HG03280 (cell line): ENCODE measurements around the gene NOC4L.
A peak's percentile ranks its signal among the peaks of the same experiment; 100 is the strongest.
"Not testable (repeated sequence)": the region's sequence is repeated elsewhere in the genome, so short reads cannot be mapped to it uniquely, and the experiment has no call there.

Experiments used
- ATAC-seq: cut with Tn5 transposase; IDR thresholded peaks from one replicate; pipeline ENCODE4 v1.9.1; 2021; ENCODE audit warnings: mild to moderate bottlenecking, moderate library complexity; ENCODE audit not compliant: unreplicated experiment

NOC4L gene

GRCh38 chr12:132144115-132144809 lies at the start of gene NOC4L, which contains the start of gene DDX51:
TSS of gene NOC4L (plus strand) at chr12:132144457. CDS start at chr12:132144489, 32 bp downstream.
TSS of gene DDX51 (minus strand) at chr12:132144319. CDS start at chr12:132144296, 23 bp downstream.
- ATAC-seq: peak; percentile 87

- no peak for ATAC-seq
Observed at GRCh38 chr12:132095520-132096409, 48.5 kb upstream of the NOC4L start.

GRCh38 chr12:132099739-132100138 lies 44.5 kb upstream of the NOC4L start:
- no peak for ATAC-seq

GRCh38 chr12:132100306-132101065 lies 43.8 kb upstream of the NOC4L start:
- ATAC-seq: no peak

- no peak for ATAC-seq
Observed at GRCh38 chr12:132102297-132102696, 42.0 kb upstream of the NOC4L start.

DNA sequence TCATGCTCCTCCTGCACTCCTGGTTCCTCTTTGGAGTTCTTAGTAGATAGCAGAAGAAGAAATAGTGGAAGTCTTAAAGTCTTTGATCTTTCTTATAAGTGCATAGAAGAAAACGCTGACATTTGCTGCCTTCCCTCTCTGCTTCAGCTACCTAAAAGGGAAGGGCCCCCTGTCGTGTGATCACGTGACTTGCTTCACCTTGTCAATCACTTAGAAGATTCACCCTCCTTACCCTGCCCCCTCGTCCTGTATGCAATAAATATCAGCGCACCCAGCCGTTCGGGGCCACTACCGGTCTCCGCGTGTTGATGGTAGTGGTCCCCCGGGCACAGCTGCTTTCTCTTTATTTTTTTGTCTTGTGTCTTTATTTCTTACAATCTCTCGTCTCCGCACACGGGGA lies 41.2 kb upstream of the NOC4L start:
- ATAC-seq: not testable (repeated sequence)

- ATAC-seq: no peak
Observed at GRCh38 chr12:132103542-132104308, 40.5 kb upstream of the NOC4L start.

GRCh38 chr12:132105467-132105866 lies 38.8 kb upstream of the NOC4L start:
- ATAC-seq: no peak

- no peak for ATAC-seq
Observed at GRCh38 chr12:132106921-132107320, 37.3 kb upstream of the NOC4L start.

DNA sequence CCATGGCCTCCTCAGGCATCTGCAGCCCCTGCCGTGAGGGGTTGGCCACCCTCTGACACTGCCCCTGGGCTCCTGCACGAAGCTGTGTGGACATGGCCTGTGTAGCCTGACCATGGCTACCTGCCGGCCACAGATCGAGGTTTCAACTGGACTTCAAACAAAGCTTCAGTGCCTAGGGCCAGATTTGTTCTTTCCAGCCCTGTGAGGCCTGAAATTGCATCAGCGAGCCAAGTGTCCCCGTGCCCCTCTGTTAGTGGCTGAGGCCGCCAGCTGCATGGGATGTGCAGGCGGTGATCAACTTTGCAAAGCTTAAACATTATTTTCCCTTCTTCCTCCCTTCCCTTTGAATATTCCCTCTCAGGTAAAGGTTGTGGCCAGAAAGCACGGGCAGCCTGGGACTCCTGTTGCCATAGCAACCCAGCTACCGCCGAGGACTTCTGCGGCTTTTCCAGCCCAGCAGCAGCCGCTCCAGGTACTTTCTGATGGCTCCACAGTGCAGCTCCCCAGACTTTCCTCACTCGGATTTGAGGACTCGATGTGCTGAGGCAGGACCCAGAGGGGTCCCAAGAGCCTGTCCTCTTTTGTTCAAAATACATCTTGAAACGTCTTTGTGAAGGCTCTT lies 35.9 kb upstream of the NOC4L start:
- ATAC-seq: no peak

DNA sequence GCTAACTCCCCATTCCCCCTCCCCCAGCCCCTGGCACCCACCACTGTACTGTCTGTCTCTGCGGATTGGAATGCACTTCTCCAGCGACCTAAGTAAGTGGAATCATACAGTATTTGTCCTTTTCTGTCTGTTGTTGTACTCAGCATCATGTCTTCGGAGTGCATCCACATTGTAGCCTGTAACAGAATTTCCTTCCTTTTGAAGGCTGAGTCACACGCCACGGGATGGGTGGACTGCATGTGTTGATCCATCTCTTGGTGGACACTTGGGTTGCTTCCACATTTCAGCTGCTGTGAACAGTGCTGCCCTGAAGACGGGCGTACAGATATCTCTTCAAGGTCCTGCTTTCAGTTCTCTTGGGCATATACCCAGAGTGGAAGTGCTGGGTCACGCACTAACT lies 34.5 kb upstream of the NOC4L start:
- no peak for ATAC-seq

GRCh38 chr12:132110677-132111076 lies 33.6 kb upstream of the NOC4L start:
- no peak for ATAC-seq

- no peak for ATAC-seq
Observed at GRCh38 chr12:132111654-132112304, 32.5 kb upstream of the NOC4L start.

DNA sequence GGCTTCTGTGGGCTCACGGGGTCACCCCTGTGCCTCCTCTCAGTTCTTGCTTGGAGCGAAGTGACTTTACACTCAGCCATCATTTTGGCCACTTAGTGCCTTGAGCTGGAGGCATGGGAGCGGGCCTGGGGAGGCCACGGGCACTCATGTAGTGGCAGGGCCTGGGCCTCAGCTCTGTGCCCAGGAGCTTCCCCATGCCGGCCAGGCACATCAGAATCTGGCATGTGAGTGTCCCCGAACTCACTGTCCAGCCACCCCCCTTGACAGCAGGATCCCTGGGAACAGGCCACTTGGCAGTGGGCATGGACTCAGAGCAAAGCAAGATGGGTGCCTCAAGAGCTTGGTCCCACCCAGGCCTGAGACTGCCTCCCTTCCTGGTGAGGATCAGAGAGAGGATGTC lies 29.6 kb upstream of the NOC4L start:
- ATAC-seq: no peak

DNA sequence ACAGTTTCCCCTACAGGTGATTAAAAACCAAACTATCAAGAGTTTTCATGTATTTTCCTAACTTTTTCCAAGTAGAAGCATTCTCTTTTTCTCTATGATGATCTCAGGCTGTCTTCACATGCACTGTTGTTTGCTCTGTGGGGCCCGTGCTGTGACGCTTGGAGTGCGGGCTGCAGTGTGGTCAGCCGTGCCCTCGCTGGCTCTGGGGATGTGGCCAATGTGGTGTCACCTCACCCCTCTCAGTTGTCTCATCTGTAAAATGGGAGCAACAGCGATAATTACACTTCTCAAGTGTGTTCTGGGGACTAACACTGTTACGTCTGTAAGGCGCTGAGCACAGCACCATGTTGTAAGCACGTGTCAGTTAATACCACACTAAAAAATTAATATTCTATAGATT lies 28.8 kb upstream of the NOC4L start:
- ATAC-seq: no peak

GRCh38 chr12:132116709-132117557 lies 27.3 kb upstream of the NOC4L start:
- no peak for ATAC-seq

DNA sequence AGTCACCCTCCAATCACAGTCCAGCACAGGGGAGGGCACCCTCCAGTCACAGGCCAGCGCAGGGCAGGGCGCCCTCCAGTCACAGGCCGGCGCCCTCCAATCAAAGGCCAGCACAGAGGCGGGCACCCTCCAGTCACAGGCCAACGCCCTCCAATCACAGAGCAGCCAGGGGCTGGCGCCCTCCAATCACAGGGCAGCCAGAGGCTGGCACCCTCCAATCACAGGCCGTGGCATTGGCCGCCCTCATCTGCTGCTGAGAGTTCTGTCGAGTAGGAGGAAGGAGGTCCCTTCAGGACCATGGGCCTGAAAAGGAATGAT lies 26.7 kb upstream of the NOC4L start:
- ATAC-seq: no peak

GRCh38 chr12:132118876-132119275 lies 25.4 kb upstream of the NOC4L start:
- no peak for ATAC-seq

GRCh38 chr12:132121283-132121682 lies 23.0 kb upstream of the NOC4L start:
- no peak for ATAC-seq
